Pons (tissue), 1 donor: ENCODE measurements around the gene SV2C.
A peak's percentile ranks its signal among the peaks of the same experiment; 100 is the strongest.
"Not testable (repeated sequence)": the region's sequence is repeated elsewhere in the genome, so short reads cannot be mapped to it uniquely, and the experiment has no call there.

Experiments used
- DNase-seq: peaks from one replicate; pipeline ENCODE4 v3.0.0-alpha.2; 2016; ENCODE audit warnings: low spot score

Gene SV2C

DNA sequence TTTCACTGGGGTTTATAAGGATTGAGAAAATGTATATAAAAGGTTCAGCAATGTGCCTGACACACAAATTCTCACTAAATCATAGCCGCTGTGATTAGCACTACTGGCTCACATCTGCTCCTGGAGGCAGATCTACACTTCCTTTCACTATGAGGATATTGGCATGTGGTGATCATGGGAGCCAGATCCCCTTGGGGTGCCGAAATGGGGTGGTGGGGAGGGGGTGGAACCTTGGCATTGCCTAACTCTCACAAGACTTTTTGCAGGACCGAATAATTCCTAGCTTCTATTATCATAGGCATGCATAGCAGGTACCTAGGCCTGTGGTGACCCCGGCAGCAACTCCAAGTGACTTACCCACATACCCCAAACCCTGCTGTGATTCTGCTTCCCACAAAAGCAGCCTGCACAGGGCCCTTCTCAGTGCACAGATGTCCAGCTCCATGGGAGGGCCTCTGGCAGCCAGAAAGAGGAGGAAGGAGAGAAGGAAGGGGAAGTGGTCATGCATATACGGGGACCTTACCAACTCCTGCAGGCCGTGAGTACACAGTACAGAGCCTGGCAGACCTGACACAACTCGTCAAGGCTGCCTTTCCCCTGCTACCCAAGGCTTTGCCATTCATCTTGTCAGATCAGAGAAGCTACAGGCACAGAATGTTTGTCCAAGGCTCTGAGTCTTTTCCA lies 258.6 kb downstream of the SV2C start:
- DNase-seq, result peak; percentile 17

- DNase-seq, result no peak
Observed at GRCh38 chr5:76342474-76342873, 259.3 kb downstream of the SV2C start.

DNA sequence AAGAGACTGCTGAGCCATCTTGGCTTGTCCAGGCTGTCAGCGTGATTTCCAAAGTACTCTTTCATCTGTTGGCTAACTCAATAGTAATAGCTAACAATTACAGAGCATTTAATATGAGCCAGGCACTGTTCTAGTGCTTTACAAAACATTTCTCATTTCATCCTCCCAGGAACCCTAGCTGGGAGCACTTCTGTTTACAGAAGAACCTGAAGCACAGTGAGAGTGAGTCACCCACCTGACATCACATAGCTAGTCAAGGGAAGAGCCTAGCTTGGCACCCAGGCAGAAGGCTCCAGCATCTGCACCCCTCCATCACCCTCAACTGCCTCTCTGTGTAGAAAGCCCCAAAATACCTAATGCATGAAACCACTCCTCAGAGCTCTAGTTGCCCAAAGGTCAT lies 262.4 kb downstream of the SV2C start:
- no peak for DNase-seq

DNA sequence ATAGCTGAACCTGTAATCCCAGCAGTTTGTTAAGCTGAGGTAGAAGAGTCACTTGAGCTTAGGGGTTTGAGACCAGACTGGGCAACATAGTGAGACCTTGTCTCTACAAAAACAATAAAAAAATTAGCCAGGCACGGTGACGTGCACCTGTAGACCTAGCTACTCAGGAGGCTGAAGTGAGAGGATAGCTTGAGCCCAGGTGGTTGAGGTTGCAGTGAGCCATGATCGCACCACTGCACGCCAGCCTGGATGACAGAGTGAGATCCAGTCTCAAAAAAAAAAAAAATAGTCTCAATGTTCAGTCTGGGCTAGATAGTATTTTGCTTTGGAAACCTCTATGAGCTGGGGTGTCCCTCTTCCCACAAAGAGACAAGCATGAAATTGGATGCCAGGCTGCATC lies 268.0 kb downstream of the SV2C start:
- DNase-seq, result no peak

- DNase-seq, result no peak
Observed at GRCh38 chr5:76351577-76351976, 268.4 kb downstream of the SV2C start.

DNA sequence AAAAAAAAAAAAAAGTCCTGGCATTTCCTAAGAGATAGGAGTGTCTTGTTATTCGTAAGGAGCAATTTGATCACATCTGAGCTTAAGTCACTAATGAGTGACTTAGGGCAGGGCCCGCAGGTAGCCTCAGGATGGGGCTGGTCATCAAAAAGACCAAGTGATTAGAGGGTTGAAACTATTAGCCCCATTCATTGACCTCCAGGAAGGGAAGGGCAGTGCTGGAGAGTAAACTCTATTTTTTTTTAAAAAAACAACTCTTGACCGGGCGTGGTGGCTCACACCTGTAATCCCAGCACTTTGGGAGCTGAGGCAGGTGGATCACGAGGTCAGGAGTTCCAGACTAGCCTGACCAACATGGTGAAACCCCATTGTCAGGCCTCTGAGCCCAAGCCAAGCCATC lies 273.7 kb downstream of the SV2C start:
- DNase-seq, result no peak

DNA sequence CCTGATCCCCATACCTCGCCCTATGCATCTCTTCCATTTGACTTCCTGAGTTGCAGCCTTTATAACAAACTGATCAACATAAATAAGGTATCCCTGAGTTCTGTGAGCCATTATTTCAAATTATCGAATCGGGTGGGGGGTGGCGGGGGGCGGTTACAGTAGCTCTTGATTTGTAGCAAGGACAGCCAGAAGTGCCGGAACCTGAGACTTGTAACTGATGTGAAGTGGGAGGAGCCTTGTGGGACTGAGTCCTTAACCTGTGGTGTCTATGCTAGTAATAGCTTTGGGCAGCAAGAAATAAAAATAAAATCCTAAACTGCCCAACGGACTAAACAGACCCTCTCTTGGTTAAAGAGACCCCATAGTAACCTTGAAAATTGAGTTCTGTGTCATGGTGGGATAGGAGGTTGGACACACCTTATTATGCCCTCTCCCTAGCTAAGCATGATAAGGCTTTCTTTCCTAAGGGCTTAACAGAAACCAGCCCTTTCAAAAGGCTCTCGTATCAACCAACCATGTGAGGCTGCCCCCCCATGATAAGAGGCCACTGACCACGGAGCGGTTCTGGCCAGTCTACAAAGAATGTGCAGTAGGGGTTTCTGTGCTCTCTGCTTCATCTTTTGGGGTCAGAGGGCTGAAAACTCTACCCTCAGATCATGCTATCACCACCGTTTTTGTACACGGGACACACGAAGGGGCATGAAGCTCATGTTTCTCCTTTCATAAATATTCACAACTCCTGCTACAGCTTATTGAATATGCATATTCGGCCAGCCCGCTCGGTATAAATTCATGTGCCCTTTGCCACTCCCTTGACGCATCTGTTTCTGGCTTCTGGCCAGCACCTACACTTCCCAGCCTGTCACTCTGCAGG lies 280.4 kb downstream of the SV2C start:
- no peak for DNase-seq

- no peak for DNase-seq
Observed at GRCh38 chr5:76364226-76364589, 281.0 kb downstream of the SV2C start.

DNA sequence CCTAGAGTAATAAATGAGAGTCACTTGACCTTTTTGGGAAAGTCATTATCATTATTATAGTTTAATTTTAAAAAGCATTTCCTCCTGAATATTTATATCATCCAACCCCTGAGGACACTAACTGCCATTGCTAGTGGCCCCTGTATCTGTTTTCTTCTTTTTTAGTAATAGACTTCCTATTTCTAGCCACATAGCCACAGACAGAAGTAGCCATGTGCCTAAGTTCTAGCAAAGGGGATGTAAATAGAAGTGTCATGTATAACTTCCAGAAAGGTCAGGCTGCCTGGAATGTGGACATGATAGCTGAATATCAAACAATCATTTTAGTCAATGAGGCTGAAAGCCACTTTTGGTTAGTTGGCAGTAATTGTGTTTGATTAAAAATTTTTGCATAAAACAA lies 282.4 kb downstream of the SV2C start:
- DNase-seq, result no peak

DNA sequence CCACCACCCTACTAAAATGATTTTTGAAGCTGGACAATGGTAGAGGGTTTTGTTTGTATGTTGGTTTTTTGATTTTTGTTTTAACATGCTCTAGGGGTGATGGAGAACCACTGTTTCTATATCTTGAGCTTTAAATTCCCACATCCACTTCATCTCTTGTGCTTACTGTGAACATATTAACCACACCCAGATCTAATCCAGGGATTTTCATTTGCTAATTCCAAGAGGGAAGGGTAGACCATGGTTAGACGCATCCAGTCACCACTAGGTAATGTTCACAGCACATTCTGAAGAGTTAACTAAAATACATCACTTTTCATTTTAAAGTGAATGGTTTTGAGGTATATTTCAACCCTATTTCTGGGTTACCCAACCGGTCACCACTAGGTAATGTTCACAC lies 283.4 kb downstream of the SV2C start:
- no peak for DNase-seq

GRCh38 chr5:76367623-76368371 lies 284.6 kb downstream of the SV2C start:
- no peak for DNase-seq

GRCh38 chr5:76368941-76369340 lies 285.8 kb downstream of the SV2C start:
- no peak for DNase-seq

DNA sequence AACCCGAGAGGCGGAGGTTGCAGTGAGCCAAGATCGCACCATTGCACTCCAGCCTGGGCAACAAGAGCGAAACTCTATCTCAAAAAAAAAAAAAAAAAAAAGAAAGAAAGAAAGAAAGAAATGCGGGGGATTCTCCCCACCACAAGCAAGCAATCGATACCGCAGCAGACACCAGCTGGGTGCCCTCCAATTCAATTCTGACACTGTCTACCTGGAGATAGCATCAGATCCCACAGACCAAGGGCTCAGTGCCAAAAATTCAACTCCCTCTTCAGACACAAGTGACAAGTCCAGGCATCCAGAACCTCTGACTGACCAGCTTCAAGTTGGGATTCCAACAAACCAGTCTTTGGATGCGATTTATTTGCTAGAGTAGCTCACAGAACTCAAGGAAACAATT lies 286.5 kb downstream of the SV2C start:
- DNase-seq, result not testable (repeated sequence)

DNA sequence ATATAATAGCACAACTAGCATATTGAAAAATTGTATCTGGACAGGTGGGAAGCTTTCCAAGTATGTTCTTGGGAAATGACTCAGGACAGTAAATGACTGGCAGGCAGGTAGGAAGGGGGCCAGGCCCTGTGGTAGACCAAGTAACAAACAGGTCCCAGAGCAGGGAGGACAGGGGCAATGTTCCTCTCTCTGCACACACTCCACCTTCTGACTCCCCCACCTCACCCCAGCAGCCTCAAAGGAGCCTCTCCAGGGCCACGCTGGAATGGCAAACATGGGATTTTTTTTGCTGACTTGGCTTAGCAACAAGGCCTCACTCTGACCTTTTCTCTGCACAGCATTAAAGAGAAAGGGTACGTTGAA lies 288.8 kb downstream of the SV2C start:
- DNase-seq, result no peak

- DNase-seq, result no peak
Observed at GRCh38 chr5:76372323-76373054, 289.3 kb downstream of the SV2C start.

DNA sequence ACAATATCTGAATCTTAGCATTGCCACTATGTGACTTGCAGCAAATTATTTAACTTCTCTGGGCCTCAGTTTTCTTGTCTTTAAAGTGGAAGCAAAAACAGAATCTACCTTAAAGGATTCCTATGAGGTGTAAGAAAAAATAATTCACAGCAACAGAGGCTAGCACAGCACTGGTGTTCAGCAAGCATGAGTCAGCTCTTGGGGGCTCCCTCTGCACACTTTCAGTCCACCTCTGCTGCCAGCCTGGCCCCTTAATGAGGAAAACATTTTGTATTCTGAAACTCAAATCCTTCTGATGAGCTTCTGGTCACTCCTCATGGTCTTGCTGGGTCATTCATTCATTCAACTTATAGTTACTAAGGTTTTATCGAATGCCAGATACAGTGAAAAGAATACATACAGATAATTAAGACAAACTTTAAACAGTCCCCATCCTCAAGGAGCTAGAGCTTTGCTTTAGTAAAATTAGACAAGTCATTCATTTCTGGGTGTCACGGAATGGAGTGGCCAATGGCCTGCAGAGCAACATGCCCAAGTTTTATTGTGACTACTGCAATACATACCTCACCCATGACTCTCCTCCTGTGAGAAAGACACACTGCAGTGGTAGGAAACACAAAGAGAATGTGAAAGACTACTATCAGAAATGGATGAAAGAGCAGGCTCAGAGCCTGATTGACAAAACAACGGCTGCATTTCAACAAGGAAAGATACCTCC lies 293.1 kb downstream of the SV2C start:
- DNase-seq, result no peak

DNA sequence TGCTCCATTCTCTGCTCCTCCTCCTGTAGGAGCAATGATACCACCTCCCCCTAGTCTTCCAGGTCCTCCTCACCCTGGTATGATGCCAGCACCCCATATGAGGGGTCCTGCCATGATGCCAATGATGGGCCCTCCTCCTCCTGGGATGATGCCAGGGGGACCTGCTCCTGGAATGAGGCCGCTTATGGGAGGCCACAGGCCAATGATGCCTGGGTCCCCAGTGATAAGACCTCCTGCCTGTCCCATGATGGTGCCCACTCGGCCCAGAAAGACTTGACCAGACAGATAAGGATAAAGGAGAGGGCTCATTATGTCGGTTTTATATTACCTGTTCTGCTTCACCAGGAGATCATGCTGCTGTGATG lies 293.7 kb downstream of the SV2C start:
- no peak for DNase-seq

GRCh38 chr5:76378355-76378754 lies 295.2 kb downstream of the SV2C start:
- DNase-seq, result no peak

GRCh38 chr5:76379316-76379715 lies 296.1 kb downstream of the SV2C start:
- no peak for DNase-seq

DNA sequence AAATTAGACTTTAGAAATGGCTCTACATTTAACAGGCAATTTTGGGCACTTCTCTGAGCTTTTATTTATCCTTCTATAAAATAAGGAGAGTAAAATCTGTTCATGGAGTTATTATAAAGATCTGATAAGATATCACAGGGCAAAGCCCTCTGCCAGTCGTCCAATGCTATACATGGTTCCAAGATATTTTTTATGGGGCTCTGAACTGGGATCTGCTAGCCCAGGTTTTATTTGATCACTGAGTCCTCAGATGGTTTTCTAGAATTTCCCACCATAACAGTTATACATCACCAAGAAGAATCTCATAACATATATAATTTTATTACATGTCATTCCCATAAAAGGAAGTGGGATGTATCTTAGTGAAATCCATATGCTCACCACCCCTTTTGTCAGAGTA lies 296.7 kb downstream of the SV2C start:
- DNase-seq, result no peak

- DNase-seq, result no peak
Observed at GRCh38 chr5:76380346-76381066, 297.3 kb downstream of the SV2C start.
